HG03460 (cell line): Measurements from ENCODE around the gene FBLN1.

ENCODE experiments used
- ATAC-seq: cut with Tn5 transposase; IDR thresholded peaks from one replicate; pipeline ENCODE4 v1.9.1; 2021; ENCODE audit not compliant: unreplicated experiment

FBLN1 gene

DNA sequence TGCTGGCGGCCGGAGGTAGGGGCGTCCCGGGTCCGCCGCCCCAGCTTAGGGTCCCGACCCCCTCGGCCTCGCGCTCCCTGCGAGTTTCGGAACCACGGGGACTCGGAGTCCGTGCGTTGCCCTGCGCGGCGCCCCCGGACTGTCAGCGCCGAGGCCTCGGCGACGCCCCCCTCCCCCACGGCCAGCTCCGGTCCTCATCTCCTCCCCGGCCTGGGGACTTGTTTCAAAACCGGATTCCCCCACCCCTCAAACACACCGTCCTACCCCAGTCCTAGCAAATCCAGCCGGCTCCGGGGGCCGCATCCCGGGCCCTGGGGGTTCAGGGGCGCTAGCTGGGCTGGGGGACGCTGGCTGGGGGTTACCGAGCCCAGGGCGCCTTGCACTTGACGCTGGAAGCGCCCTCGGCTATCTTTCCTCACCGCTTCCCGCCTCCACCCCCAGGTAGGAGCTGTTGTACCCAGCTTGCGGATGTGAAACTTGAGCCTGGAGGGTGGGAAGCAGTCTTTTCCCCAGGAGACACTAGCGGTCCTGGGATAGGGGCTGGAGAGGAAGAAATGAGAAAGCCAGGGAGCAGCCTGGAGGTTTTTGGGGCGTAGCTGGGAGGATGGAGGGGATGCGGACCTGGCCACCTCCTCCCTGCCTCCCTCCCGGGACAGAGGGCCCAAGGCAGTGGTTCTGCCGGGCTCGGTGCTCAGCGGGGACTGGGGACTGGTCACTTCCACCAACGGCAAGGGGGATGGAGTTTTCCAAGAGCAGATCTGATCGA is 550 bp downstream of the FBLN1 start:
- ATAC-seq: no peak

DNA sequence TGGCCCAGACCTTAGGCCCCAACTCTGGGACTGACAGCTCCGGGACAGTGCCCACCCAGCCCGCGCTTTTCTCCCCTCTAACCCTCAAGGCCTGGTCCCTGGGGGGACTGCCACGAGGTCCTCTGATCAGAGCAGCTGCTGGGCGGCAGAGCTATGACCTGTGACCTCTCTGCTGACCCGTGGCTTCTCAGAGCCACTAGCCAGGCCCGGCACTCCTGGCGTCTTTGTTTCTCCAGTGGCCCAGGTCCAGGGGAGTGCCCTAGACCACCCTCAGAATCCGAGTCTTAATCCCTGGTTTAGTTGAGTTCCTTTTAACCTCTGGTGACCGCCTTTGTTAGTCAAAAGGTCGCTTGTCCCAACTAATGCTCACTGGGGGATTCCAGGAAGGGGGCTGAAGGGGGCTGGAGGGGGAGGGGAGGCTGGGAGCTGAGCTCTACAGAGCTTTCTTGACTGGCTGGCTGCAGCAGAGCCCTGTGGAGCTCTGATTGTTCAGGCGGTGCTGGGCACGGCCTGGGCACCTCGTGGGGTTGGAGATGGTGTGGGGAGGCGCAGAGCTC is 1.2 kb downstream of the FBLN1 start:
- ATAC-seq: no peak

DNA sequence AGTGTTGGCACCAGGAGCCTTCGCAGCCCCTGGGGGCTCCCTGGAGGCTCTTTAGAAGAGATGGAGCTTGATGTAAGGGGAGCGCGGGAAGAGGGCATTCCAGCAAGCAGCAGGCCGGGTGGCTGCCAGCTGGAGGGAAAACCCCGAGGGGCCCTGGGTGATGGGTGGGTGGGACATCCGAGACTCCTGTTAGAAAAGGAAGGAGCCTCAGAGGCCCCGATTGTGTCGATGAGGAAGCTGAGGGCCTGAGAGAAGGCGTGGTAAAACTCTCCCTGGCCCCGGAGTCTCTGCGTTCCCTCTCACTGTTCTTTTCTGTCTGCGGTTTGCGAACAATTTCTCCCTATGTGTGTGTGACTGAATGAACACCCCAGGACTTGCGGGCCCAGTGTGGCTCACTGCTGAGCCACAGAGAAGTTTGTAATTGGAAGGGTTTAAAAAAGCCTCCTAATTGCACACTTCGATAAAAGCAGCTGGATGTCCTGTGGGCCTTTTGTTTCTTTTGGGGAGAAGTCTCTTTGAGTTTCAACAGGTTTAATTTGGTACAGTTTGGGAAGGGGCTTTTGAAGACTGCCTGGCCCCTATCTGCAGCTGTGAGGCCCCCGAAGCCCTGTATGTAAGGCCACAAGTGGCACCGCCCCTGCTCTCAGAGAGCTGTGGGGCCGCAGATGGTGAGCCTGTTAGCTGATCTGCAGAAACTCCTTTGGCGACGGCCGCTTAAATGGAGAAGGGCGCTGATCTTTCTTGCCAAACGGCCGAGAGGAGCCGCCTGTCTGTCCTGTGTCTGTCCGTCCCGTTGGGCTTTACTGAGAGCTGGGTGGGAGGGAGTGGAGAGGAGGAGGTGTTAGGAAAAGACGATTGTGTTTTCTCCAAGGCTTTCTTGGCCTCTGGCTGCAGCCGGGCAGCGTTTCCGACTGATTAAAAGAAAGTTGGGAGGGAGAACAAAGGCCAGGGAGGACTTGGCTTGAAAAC is 2.0 kb downstream of the FBLN1 start:
- ATAC-seq: no peak

DNA sequence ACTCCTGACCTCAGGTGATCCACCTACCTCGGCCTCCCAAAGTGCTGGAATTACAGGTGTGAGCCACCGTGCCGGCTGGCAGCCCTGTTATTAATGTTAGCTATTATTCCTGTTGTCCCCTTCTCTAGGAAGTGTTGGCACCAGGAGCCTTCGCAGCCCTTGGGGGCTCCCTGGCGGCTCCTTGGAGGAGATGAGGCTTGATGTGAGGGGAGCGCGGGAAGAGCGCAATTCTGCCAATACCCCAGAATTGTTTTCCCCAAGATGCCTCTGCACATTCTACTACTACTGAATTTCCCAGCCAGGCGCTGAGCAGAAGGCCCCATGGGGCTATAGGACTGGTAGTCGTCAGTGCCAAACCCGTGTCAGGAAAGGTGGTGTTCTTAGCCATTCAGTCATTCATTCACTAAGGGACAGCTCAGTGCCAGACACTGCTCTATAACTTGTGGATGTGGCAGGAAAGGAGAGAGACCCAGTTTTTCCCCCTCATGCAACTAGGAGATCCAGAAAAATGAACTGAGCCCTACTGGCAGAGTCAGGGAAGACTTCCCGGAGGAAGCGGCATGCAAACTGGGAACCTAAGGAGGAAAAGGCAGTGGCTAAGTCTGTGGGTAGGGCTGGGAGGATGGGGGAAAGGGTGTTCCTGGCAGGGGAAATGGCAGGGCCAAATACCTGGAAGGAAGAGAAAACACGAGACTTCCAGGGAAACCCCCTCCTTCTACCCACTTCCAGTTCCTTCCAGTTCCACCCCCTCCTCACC is 3.5 kb downstream of the FBLN1 start:
- ATAC-seq: no peak

DNA sequence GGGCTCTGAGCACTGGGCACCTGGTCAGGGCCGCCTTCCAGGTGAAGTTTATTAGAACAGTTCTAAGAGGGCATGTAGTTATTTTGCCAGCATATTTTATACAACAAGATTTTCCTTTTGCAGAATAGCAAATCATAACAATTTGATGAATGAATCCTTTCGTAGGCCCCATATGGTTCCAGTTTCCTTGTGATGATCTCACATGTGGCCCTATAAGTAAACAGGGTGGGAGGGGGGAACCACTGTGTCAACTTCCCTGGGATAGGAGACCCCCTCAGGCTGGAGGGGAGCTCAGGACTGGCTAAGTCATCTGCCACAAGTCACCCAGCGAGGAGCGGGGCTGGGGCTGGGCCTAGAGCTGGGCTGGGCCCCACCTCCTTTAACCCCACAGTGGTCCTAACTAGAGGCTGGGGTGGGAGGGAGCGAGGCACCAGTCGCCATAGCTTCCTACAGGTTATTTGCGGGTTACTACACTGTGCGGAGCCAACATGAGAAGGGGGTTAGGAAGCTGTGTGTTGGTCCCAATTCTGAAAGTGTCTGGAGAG is 4.2 kb downstream of the FBLN1 start:
- ATAC-seq: no peak

DNA sequence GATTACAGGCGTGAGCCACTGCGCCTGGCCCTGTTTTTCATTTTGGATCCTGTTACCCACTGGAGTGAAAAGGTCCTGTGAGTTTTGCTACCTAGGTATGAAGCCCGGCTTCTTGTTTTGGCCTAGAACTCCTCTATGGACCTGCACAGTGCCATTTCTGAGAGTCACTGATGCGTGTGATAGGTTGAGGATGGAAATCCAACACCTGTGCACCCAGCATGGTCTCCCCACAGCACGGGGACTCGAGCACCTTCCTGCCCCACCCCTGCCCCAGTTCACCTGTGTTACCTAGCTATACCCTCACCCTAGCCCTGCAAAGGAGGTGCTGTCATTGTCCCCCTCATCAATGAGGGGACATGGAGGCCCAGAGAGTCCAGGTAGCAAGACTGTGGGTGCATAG is 5.1 kb downstream of the FBLN1 start:
- ATAC-seq: no peak

DNA sequence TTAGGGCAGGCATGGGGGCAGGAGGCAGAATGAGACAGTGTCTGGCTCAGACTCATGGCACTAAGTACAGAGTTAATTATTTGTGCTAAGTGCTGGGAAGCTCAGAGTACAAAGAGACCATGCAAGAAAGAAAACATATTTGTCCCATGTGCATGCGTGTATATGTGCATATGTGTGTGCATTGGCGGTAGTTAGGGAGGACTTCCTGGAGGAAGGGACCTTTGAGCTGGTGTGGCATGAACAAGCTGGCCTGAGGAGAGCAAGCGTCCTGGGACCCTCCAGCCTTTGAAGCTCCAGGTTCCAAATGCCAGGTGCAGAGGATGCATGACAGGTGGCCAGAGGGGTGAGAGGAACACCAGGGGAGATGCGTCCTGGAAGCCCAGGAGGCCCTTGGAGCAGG is 6.1 kb downstream of the FBLN1 start:
- no peak for ATAC-seq

DNA sequence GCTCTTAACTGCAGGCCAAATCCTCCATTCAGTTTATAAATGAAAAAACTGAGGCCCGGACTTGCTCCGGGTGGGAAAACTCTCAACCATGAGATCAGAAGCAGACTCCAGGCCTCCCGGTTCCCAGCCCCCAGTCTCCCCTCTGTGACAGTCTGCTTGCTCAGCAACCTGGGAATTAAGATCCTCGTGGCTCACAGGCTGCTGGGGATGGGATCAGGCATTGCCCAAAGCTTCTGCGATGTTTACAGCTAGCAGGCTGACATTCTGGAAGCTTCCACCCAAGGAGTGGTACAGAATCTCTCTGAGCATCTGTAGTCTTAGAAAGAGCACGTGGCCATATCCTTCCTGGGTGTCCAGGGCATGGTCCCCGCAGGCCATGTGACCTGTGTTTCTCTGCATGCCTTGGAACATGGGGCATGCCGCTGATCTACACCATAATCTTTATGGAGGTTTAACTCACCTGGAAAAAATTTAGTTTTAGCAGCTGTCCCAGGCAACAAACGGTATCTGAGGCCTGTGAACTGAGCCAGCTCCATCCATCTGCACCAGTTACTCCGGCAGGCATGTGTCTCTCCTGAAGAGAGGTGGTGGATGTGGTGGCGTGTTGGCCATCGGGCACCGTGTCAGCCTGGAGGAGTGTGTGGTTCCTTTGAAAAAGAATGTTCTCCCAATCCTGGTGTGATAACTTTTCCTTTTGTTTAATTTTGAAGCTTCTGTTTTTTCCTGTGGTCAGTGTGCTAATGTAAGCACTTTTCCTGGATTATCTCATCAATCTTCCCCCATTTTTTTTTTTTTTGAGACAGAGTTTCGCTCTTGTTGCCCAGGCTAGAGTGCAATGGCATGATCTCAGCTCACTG is 7.9 kb downstream of the FBLN1 start:
- no peak for ATAC-seq

DNA sequence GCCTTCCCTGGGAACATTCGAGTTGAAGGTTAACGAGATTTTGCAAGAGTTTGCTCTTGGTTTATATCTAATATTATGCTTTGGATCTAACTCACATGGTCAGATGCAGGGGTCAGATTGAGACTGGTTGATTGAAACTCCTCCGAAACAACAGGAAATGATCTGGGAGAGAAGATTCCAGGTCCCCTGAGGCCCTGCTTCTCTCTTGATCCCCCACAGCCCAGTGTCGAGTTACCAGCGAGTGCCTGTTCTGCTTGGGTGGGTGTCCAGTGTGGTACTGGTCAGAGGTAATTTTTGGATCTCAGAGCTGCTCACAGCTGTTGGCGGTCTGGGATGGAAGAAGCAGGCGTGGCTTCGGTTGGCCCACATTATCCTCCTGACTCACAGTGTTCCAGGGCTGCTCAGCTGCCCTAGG is 9.2 kb downstream of the FBLN1 start:
- ATAC-seq: no peak

DNA sequence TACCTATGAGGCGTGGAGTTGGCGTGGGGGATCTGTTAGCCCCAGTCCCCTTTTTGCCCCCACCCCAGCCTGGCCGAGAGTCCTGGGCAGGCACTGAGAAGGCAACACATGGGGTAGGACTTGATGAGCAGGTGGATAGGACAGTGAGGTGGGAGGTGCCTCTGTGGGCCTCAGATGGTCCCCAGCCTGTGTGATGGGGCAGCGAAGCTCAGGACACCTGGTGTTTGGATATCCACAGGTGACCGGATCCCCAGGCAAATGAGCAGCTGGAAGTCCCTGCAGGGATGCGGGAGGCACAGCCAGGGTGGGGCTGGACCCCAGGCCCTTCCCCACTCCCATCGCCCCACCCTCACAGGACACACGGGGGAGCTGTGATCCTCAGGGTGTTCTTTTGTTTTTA is 9.7 kb downstream of the FBLN1 start:
- no peak for ATAC-seq

DNA sequence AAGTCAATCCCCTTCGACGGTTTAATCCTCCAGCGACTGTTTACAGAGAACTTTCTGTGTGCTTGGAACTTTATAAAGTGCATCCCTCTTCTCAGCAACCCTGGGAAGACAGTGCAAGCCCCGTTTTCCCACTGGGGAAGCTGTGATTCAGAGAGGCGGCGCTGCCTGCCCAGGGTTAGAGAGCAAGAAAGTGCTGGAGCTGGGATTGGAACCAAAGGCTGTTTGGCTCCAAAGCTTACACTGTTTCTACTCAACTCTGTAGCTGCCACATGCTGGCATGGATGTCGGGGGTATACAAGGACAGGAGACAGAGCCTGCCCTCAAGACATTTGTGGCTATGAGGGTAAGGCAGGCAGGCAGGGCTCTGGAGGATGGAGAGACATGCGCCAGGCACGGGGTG is 13.0 kb downstream of the FBLN1 start:
- no peak for ATAC-seq

DNA sequence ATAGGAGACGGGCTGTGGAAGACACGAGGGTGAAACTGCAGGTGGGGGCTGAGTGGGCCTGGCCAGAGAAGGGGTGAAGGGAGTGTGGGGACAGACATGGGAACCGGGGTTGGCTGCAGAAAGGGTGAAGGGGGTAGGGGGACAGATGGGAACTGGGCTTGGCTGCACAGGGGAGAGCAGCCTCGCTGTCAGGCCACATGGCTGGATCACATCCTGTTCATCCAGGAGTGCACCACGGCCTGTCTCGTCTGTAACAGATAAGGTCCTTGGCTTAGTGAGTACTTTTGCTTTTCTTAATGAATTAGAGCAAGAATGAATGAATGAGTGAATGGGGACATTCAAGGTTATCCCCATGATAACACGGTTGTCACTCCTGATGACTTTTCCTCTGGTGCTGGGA is 13.5 kb downstream of the FBLN1 start:
- no peak for ATAC-seq

DNA sequence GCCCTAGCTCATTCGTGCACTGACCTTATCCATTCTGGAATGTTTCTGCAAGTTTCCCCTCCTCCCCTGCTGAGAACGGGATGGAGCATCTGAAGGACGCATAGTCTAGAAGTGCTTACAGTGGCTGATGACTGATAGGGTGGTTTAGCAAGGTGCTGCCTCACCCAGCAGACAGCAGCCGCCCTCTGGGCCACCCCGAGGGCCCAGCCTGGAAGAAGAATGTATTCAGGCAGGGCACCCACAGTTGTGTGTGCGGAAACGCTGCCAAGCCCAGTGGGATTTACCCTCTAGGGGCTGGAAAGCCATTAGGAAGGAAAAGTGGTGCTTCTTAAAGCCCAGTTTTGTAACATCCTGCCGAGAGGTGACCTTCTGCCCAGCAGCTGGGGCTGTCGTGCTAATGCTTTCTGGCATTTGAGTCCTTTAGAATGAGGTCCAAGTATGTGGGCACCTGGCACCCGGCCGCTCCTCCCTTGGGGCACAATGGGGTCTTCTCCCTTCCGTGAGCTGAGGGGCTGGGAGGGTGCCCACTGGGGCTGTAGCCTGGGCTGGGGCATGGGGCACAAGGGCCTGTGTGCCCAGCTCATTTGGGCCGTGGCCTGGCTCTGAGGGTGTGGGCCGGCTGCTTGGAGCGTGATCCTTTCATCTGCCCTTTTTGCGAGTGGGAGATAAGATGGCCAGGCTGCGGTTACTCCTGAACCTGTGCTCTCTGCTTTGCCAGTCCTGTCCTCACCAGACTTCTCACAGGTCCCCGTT is 14.4 kb downstream of the FBLN1 start:
- ATAC-seq: no peak

DNA sequence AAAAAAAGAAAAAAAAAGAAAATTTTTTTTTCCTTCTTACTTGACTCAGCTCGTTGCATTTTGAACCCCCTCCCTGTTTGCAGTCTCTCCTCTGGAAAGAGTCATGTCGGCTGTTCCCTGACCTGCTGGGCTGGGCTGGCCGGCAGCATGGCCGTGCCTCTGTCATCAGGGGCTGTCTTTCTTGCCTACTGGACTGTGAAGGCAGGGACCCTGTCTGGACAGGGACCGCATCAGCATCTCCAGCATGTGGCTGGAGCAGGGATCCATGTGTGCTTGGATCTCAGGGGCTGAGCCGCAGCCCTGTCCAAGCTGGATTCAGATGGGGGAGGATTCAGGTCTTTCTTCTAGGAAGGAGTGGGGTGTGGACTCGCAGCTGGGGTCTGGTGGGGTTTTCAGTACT is 15.5 kb downstream of the FBLN1 start:
- ATAC-seq: no peak

DNA sequence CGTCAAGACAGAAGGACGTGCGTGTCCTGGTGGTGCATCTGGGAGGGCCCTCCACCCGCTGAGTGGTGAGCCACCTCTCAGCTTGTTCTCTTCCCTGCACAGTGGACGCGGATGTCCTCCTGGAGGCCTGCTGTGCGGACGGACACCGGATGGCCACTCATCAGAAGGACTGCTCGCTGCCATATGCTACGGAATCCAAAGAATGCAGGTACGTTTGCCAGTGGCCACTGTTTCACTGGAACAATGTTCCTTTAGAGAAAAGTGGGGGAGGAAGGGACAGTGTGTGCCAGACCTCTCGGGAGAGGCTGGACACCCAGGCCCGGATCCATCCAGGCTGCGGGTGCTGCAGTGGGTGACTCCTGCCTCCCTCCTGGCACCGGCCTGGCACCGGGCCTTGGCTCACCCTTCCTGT is 15.9 kb downstream of the FBLN1 start:
- no peak for ATAC-seq

DNA sequence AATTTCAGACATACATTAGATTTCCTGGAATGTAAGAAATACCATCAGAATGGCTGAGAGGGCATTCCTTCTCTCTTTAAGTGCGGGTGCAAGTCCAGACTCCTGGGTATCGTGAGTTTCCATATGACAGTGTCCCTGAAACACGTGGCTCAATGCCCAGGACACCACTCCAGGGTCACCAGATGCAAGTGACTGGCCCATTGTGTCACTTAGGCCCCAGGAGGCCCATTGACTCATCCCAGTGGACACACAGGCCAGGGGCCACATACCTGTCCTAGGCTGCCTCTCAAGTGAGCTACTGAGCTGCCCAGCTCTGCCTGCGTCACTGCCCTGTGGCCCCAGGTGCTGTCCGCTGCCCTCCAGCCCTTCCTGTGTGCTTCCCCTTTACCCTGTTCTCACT is 18.5 kb downstream of the FBLN1 start:
- no peak for ATAC-seq

DNA sequence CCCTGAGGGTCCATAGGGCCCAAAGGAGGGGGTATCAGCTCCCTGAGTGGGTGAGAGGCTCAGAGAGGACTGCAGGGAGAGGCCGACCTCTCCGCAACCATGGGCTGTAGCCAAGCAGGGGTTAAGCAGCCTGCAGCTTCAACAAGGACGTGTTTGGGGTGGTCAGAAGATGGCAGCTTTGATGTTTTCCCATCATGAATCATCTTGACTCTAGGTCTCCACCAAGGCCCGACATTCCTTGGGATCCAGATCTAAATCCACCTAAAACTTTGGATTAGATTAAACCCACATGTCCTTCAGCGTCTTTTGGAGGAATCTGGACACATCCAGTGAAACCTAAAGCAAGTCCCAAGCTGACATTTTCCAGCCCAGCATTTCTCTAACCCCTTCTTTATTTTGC is 19.8 kb downstream of the FBLN1 start:
- no peak for ATAC-seq

DNA sequence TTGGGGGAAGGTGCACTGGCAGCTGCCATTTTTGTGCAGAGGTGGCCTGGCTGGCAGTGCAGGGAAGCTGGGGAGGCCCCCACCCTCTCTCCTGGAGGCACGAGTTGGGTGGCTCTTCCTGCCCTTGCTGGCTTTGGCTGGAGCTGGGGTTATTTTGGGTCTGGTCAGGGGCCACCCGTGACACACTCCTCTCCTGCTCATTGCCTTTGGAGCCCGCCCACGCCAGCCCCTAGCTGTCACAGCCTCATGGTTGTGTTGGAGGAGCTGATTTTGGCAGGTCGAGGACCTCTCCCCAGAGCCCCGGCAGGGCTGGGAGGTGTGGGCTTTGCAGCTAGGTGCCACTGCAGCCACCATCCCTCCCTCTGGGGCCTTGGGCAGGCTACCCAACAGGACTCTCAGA is 21.5 kb downstream of the FBLN1 start:
- ATAC-seq: no peak

DNA sequence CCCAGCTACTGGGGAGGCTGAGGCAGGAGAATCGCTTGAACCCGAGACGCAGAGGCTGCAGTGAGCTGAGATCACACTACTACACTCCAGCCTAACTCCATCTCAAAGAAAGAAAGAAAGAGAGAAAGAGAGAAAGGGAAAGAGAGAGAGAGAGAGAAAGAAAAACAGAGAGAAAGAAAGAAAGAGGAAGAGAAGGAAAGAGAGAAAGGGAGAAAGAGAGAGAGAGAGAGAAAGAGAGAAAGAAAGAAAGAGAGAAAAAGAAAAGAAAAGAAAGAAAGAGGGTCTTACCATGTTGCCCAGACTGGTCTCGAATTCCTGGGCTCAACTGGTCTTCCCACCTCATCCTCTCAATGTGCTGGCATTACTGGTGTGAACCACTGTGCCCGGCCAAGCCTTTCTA is 22.3 kb downstream of the FBLN1 start:
- no peak for ATAC-seq
